ENCODE data around the gene PYGL. TPM values are rescaled to one million over a fixed set of nuclear protein-coding genes. Genes with fewer than 3 reads are reported as not detected.
"Not testable (repeated sequence)": the region's sequence is repeated elsewhere in the genome, so short reads cannot be mapped to it uniquely, and the experiment has no call there.

PYGL gene
- total RNA-seq, 2 experiments from 2014 or later, result 2.3 to 2.5 TPM

DNA sequence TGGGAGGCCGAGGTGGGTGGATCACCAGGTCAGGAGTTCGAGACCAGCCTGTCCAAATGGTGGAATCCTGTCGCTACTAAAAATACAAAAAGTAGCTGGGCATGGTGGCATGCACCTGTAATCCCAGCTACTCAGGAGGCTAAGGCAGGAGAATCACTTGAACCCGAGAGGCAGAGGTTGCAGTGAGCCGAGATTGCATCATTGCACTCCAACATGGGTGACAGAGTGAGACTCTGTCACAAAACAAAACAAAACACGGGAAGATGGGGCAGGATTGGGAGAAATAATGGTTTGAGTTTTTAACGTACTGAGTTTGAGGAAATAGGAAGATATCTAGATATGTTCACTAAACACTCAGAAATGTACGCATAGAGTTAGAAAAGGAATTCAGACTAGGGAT, 2.6 kb downstream of the PYGL start:
- not testable (repeated sequence) for DNase-seq, H3K4me3 Mint-ChIP-seq, H3K27ac Mint-ChIP-seq, H3K9me3 Mint-ChIP-seq, H3K36me3 Mint-ChIP-seq
- Mint-ChIP-seq H3K27me3 (peaks cover 56% of the 10 kb centered on the region), H3K4me1 (peaks cover 12% of the 10 kb centered on the region)

DNA sequence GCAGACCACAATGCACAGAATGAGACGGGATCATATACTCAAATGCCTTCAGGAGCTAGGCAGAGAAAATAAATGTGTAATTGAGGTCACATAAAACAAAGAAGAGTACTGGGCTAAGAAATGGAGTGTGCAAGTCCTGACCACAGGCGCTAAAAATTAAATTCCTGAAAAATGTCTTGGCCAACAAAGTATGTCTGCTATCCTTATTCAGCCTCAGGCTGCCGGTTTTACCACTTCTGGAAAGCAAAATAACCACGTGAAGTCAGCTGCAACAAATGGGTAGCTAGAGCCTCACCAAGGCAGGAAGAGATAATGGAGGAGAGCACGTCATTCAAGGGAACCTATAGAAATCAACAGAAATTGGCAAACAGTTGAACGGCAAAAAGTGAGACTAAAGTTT, 3.1 kb downstream of the PYGL start:
- Mint-ChIP-seq H3K27ac (no peak overlapping the region), H3K9me3 (no peaks in the 10 kb centered on the region), H3K4me3 (no peak overlapping the region), H3K4me1 (peaks cover 12% of the 10 kb centered on the region), H3K27me3 (peaks cover 56% of the 10 kb centered on the region), H3K36me3 (peaks cover 1% of the 10 kb centered on the region)
- DNase-seq, result no peak

DNA sequence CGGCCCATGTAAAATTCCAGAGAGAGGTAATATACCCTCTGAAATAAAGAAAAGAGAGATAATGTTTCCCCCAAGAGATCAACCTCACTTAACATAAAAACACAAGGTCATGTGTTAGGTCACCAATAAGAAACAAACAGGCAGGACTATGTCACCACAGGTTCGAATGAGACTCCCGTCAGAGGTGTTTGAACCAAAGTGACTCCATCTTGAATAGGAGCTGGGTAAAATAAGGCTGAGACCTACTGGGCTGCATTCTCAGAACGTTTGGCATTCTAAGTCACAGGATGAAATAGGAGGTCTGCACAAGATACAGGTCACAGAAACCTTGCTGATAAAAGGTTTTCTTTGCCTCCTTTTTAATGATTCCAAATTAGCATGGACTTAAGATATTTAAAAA, 6.5 kb downstream of the PYGL start:
- Mint-ChIP-seq H3K4me3 (no peak overlapping the region), H3K4me1 (peaks cover 5% of the 10 kb centered on the region), H3K27ac (no peak overlapping the region), H3K36me3 (no peaks in the 10 kb centered on the region), H3K9me3 (no peaks in the 10 kb centered on the region), H3K27me3 (peaks cover 47% of the 10 kb centered on the region)
- DNase-seq, result no peak

DNA sequence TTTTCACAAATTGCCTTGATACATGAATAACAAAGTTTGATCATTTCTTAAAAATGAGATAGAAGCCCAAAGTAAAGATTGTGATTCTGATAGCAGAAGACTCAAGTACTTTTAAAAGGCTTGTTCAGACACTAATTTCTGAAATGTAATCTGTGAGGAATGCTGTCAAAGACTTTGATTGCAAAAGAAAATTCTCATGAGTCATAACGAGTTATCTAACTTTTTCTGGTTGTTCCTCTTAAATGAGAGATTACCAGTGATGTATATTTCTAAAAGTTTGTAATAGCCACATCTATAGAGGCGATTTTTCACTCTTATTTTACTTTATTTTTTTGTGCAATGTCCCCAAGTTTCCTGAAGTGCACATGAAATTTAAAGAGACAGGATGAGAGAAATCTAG, 7.0 kb downstream of the PYGL start:
- Mint-ChIP-seq H3K36me3 (no peaks in the 10 kb centered on the region), H3K9me3 (no peaks in the 10 kb centered on the region), H3K4me1 (peaks cover 5% of the 10 kb centered on the region), H3K4me3 (no peak overlapping the region), H3K27me3 (peaks cover 46% of the 10 kb centered on the region), H3K27ac (no peak overlapping the region)
- no peak for DNase-seq

DNA sequence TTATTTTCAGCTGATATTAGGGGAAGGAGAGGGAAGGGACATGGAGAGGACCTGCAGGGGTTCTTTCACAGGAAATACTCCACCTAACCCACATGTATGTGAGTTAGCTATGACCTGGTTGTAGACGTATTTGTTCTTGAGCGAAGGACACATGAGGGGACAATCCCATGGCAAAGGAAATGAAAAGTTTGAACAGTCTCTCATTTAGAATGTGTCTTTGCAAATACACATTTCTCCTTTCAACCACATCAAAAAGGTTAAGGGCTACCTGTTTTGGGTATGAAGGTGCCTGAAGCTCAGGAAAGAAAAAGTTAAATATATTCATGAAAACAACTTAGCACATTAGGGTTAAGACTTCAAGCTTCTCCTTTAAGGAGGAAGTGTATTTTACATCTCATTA, 7.4 kb downstream of the PYGL start:
- H3K27ac Mint-ChIP-seq, result no peak overlapping the region
- no peaks in the 10 kb centered on the region for H3K9me3 Mint-ChIP-seq
- H3K36me3 Mint-ChIP-seq, result no peaks in the 10 kb centered on the region
- H3K4me1 Mint-ChIP-seq, result peaks cover 5% of the 10 kb centered on the region
- no peak for DNase-seq
- H3K27me3 Mint-ChIP-seq, result peaks cover 41% of the 10 kb centered on the region
- H3K4me3 Mint-ChIP-seq, result no peak overlapping the region

DNA sequence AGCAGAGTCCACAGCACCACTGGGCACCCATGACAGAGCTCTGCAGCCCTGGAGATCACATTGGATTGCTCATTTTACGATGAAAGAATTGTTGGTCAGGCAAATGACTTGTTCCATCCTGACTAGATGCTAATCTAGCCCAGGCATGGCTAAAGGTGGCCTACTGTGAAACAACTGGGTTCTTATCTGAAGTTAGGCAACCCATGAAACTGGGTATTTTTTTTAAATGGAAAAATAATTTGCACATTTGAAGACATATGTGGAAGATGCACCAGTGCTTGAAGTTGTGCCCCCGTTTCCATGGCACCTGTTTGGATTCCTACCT, 8.3 kb downstream of the PYGL start:
- Mint-ChIP-seq H3K4me3 (no peak overlapping the region), H3K27ac (no peak overlapping the region), H3K27me3 (peaks cover 37% of the 10 kb centered on the region)

DNA sequence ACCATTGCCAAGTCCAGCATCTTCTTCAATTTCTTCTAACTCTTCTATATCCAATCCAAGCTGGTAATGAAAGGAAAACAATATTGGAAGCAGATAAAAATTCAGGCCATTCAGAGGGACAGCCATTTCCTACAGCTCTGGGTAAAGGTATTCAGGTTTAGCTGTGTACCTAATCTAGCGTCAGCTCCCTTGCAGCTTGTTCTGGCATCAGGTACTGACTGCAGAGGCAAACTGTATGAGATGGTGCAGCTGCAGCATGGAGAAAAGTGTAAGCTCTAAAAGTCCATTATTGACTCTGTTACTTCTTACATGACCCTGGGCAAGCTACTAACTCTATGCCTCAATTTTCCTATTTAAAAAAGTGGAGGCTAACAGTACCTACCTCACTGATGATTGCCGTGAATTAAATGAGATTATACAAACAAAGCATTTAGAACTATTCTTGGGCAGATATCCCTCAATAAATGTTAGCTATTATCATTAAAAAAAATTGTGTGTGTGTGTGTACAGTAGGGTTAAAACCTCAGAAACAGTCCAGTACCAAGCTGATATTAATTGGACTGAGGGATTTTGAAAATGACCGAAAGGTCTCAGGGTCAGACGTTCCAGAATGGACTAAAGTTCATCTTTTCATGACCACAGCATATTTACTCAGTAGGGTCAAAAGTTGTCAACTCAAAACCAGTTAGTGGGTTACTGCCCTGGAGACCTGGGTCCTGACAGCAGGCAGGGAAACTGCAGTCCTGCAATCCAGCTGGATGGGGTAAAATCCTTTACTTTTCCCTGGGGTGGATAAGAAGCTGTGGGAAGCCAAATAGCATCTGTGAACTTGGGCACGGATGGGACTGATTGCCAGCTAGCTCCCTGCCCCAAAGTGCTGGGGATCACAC, 8.9 kb downstream of the PYGL start:
- Mint-ChIP-seq H3K36me3 (no peaks in the 10 kb centered on the region), H3K27ac (no peak overlapping the region), H3K4me1 (peaks cover 5% of the 10 kb centered on the region), H3K4me3 (no peak overlapping the region), H3K9me3 (no peaks in the 10 kb centered on the region), H3K27me3 (peaks cover 33% of the 10 kb centered on the region)
- DNase-seq, result no peak

More for the DNA sequence above, 8.3 kb downstream of the PYGL start:
- no peak for DNase-seq
- Mint-ChIP-seq H3K4me1 (peaks cover 5% of the 10 kb centered on the region), H3K36me3 (no peaks in the 10 kb centered on the region), H3K9me3 (no peaks in the 10 kb centered on the region)

DNA sequence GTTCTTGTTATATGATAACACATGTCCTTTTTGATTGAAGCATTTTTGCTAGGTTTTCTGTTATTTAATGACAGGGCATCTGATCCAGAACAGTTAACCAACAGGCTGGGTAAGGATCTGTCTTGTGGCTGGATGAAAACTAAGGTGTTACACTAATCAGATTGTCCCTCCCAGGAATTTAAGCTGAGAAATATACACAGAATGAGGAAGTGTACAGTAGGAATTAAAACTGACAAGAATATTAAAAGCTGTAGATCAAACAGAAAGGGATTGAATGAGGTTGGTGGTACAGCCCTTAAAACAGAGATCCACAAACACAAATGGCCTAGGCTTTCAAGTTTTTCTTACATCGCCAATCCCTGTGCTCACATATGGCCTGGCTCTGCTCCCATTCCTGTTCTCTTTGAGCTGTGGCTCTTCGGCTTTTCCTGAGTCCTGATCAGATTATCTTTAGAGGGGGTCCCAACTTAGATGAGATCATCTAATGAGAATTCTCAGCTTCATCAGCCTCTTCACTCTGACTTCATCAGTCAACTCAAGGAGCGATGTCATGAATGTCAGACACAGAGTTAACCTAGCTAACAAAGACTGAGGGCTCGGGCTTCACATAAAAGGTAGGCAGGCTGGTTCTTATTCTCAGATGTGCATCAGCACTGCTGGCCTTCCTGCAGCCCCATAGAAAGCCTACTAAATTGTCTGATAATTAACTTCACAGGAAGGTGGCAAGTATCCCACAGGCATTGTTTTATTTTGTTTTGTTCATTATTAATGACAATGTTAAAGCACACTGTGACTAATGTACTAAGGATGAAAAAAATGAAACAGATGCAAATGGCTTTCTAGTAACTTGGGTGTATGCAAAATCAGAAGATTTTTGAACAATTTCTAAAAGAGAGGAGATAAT, 11.4 kb downstream of the PYGL start:
- Mint-ChIP-seq H3K4me3 (no peak overlapping the region), H3K36me3 (no peaks in the 10 kb centered on the region), H3K4me1 (peaks cover 5% of the 10 kb centered on the region), H3K9me3 (no peaks in the 10 kb centered on the region), H3K27me3 (peaks cover 23% of the 10 kb centered on the region), H3K27ac (no peak overlapping the region)
- no peak for DNase-seq

DNA sequence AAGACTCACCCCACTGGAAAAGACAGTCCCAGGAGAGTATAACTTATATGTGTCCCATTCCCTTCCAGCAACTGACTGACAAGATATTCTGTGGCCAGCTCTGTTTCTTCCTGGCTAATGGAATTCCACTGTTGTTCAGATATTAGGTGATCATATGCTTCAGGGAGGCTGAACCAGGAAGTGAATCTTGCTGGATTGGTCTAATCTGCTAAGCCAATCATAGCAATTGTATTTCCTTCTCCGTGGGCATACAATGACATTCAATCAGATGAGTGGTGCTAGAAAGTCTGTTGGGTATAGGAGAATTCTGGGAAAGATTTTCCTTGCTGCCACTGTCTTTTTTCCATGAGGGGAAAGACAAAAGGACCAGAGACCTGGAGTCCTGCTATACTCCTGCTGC, 12.1 kb downstream of the PYGL start:
- H3K27me3 Mint-ChIP-seq, result peaks cover 19% of the 10 kb centered on the region
- H3K4me3 Mint-ChIP-seq, result no peak overlapping the region
- peaks cover 5% of the 10 kb centered on the region for H3K4me1 Mint-ChIP-seq
- H3K36me3 Mint-ChIP-seq, result no peaks in the 10 kb centered on the region
- no peak for DNase-seq
- no peaks in the 10 kb centered on the region for H3K9me3 Mint-ChIP-seq
- no peak overlapping the region for H3K27ac Mint-ChIP-seq

DNA sequence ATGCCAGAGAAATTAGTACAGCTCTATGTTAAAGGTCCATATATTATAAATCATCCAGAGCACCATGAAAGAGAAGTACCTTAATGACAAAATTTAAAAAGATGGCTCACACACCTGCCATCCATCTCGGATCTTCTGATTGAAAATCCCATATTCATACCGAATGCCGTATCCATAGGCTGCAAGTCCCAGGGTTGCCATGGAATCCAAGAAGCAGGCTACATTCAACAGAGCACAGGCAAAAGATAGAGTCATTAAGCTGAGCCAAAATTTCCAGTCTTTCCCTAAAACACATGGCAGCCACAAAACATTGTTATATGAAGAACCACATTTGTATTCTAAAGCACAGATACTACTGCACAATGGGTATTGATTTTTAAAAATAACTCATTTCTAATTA, 12.7 kb downstream of the PYGL start:
- Mint-ChIP-seq H3K4me1 (no peaks in the 10 kb centered on the region), H3K27ac (no peak overlapping the region)

DNA sequence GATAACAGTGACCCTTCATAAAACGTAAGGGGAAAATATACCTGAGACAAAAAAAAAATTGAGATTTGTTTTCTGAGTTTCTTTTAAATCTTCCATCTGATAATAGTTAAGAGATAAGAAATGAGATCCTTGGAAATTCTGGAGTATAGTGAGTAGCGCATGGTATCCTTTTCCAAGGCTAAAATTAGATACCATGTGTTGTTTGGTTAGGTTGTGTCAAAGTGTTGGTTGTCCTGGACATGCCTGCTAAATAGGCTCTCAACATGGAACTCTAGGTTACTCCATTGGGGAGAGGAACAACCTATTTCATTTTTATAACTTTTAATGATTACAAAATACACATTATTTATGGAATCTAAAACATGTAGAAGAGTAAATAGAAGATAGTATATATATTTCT, 14.8 kb downstream of the PYGL start:
- H3K36me3 Mint-ChIP-seq, result no peaks in the 10 kb centered on the region
- DNase-seq, result no peak
- H3K9me3 Mint-ChIP-seq, result no peaks in the 10 kb centered on the region
- H3K4me3 Mint-ChIP-seq, result no peak overlapping the region
- H3K27me3 Mint-ChIP-seq, result peaks cover 16% of the 10 kb centered on the region
- no peaks in the 10 kb centered on the region for H3K4me1 Mint-ChIP-seq
- H3K27ac Mint-ChIP-seq, result no peak overlapping the region

More for the DNA sequence above, 12.7 kb downstream of the PYGL start:
- no peaks in the 10 kb centered on the region for H3K9me3 Mint-ChIP-seq
- no peak for DNase-seq
- H3K27me3 Mint-ChIP-seq, result peaks cover 19% of the 10 kb centered on the region
- no peak overlapping the region for H3K4me3 Mint-ChIP-seq
- no peaks in the 10 kb centered on the region for H3K36me3 Mint-ChIP-seq

DNA sequence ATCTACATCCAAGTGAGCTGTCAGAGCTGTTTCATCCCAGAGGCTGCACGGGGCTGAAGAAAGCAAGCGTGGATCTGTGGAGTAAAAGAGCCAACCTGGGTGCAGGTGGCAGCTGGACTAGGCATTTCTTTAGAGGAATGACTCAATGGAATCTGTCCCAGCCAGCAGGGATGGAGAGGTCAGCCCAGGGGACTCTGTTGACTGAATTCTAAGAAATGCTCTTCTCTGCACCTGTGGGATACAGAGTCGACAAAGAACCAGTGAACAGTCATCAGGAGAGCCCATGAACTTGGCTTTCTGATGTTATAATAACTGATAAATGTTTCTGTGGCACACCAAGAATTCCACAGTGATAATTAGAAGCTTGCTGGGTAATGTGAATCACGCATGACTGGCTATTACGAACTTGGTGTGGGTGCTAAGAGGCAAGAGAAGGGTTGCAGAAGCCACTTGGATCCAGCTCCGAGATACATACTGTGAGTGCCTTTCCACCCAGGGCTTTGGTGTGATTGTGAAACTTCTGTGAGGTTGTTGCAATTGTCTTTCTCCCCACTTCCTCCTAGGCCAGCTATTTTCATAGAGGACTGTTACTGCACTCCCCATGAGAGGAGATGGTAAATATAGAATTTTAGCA, 16.2 kb downstream of the PYGL start:
- no peak for DNase-seq
- H3K4me1 Mint-ChIP-seq, result no peaks in the 10 kb centered on the region
- H3K4me3 Mint-ChIP-seq, result no peak overlapping the region
- H3K36me3 Mint-ChIP-seq, result no peaks in the 10 kb centered on the region
- H3K27ac Mint-ChIP-seq, result no peak overlapping the region
- no peaks in the 10 kb centered on the region for H3K9me3 Mint-ChIP-seq
- H3K27me3 Mint-ChIP-seq, result peaks cover 11% of the 10 kb centered on the region

DNA sequence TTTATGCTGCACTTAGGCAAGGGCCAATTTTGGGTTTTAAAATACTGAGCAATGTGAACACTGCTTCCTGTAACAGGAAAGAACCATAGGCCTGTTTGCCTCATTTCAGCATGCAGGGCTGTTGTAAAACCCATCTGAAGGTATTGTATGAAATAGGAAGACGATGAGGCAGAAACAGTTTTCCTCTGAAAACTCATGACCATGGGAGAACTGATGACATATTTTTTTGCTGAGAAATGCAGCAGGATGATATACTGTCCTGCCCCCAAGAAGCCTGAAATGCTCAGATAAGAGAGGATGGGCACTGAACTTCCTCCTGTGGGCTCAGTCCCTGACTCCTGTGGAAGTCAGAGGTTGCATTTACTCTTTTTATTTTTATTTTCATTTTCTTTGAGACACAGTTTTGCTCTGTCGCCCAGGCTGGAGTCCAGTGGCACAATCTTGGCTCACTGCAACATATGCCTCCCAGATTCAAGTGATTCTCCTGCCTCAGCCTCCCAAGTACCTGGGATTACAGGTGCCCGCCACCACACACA, 17.4 kb downstream of the PYGL start:
- H3K4me3 Mint-ChIP-seq, result no peak overlapping the region
- no peak overlapping the region for H3K27ac Mint-ChIP-seq
- no peaks in the 10 kb centered on the region for H3K36me3 Mint-ChIP-seq
- H3K4me1 Mint-ChIP-seq, result no peaks in the 10 kb centered on the region
- H3K27me3 Mint-ChIP-seq, result peaks cover 5% of the 10 kb centered on the region
- no peaks in the 10 kb centered on the region for H3K9me3 Mint-ChIP-seq
- no peak for DNase-seq

DNA sequence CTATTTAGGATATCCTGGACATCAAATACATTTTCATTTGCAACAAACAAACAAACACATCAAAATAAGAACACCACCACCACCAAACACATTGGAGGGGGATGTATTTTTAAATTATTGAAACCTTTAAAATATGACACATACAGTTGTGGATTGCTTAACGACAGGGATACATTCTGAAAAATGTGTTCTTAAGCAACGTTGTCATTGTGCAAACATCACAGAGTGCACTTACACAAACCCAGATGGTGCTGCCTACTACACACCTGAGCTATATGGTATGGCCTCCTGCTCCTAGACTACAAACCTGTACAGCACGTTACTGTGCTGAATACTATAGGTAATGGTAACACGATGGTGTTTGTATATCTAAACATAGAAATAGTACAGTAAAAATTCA, 19.4 kb downstream of the PYGL start:
- H3K36me3 Mint-ChIP-seq, result no peaks in the 10 kb centered on the region
- H3K27ac Mint-ChIP-seq, result no peak overlapping the region
- H3K9me3 Mint-ChIP-seq, result no peaks in the 10 kb centered on the region
- no peaks in the 10 kb centered on the region for H3K4me1 Mint-ChIP-seq
- H3K27me3 Mint-ChIP-seq, result no peaks in the 10 kb centered on the region
- no peak for DNase-seq
- H3K4me3 Mint-ChIP-seq, result no peak overlapping the region

DNA sequence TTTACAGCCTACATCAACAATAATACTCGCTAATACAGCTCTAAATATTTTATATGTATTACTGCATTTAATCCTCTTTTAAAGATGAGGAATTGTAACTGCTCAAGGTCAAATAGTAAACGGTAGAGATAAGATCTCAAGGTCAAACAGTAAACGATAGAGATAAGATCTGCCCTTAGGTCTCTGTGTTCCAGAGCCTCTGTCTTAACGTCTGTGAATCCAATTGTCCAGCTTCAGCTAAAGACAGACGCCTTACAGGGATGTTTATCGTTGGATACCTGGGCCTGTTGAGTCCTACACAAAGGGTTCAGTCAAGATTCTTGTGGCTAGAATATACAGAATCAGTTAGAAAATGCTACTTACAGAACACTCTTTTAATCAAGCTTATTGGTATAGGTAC, 20.0 kb downstream of the PYGL start:
- Mint-ChIP-seq H3K27ac (no peak overlapping the region), H3K9me3 (no peaks in the 10 kb centered on the region), H3K4me1 (no peaks in the 10 kb centered on the region), H3K27me3 (no peaks in the 10 kb centered on the region), H3K36me3 (no peaks in the 10 kb centered on the region), H3K4me3 (no peak overlapping the region)
- DNase-seq, result no peak

Measured in activated naive CD8-positive, alpha-beta T cell treated with anti-CD3 and anti-CD28 coated beads for 36 hours (primary cell).